Measurements from ENCODE around the gene ATP8B1. TPM values are rescaled to one million over a fixed set of nuclear protein-coding genes. Genes with fewer than 3 reads are reported as not detected.

ATP8B1 gene
- total RNA-seq, 1 experiment from 2014 or later: 24.8 TPM

- H3K36me3 ChIP-seq (ENCODE audit: low read depth, low read length): no peaks in the 10 kb centered on the region
- no peak for TF ChIP-seq CTCF (conservative IDR thresholded peaks at IDR 0.05; ENCODE audit: low read depth, low read length)
- TF ChIP-seq EZH2 (IDR thresholded peaks at IDR 0.05; ENCODE audit: low read length, unreplicated experiment): no peak
- no peak for TF ChIP-seq EZH2phosphoT487 (IDR thresholded peaks at IDR 0.05; ENCODE audit: borderline replicate concordance, low read length)
- CTCF ChIA-PET: no interaction called here
- intact Hi-C loops (cut with micrococcal nuclease): no loop called here
- peaks cover 30% of the 10 kb centered on the region for H3K4me1 ChIP-seq (ENCODE audit: insufficient read depth, low read length)
- H3K9me3 ChIP-seq (ENCODE audit: low read length): no peaks in the 10 kb centered on the region
- ATAC-seq (no peak), DNase-seq (no peak)
- H3F3A ChIP-seq (ENCODE audit: low read length, unreplicated experiment): peaks cover 6% of the 10 kb centered on the region
- H3K27me3 ChIP-seq (ENCODE audit: low read length): no peaks in the 10 kb centered on the region
- no peak overlapping the region for H3K4me3 ChIP-seq (ENCODE audit: low read length)
- H2AFZ ChIP-seq (ENCODE audit: low read length): no peak overlapping the region
- no peak overlapping the region for H3K9ac ChIP-seq (ENCODE audit: low read length)
- H3K79me2 ChIP-seq (ENCODE audit: low read length): no peaks in the 10 kb centered on the region
- POLR2A ChIA-PET (ENCODE audit: unreplicated experiment): no interaction called here
- no peak overlapping the region for H3K4me2 ChIP-seq (ENCODE audit: low read length)
- no peaks in the 10 kb centered on the region for H4K20me1 ChIP-seq (ENCODE audit: low read length)
- no peaks in the 10 kb centered on the region for H3K9me2 ChIP-seq (replicated peaks; ENCODE audit: low read length)
- no peak overlapping the region for H3K27ac ChIP-seq (ENCODE audit: low read length)
- BruUV-seq (replicated peaks): no TSS peak
These were observed 13.3 kb upstream of the ATP8B1 start for GRCh38 chr18:57816208-57816954.

GRCh38 chr18:57814555-57814954 is 11.4 kb upstream of the ATP8B1 start:
- no peak for ATAC-seq

More at GRCh38 chr18:57814555-57814954, 11.4 kb upstream of the ATP8B1 start:
- Histone ChIP-seq H3K9me2 (replicated peaks; ENCODE audit: low read length) (no peaks in the 10 kb centered on the region), H3K4me2 (ENCODE audit: low read length) (no peak overlapping the region), H4K20me1 (ENCODE audit: low read length) (no peaks in the 10 kb centered on the region), H3K9me3 (ENCODE audit: low read length) (no peaks in the 10 kb centered on the region), H3K9ac (ENCODE audit: low read length) (no peak overlapping the region), H3K4me1 (ENCODE audit: insufficient read depth, low read length) (peaks cover 25% of the 10 kb centered on the region), H3K36me3 (ENCODE audit: low read depth, low read length) (no peaks in the 10 kb centered on the region), H3K4me3 (ENCODE audit: low read length) (no peak overlapping the region), H3F3A (ENCODE audit: low read length, unreplicated experiment) (peaks cover 5% of the 10 kb centered on the region), H3K27ac (ENCODE audit: low read length) (no peak overlapping the region), H3K79me2 (ENCODE audit: low read length) (no peaks in the 10 kb centered on the region), H2AFZ (ENCODE audit: low read length) (no peak overlapping the region), H3K27me3 (ENCODE audit: low read length) (no peaks in the 10 kb centered on the region)
- ChIA-PET CTCF (no interaction called here), POLR2A (ENCODE audit: unreplicated experiment) (no interaction called here)
- no peak for DNase-seq
- BruUV-seq (replicated peaks): no TSS peak
- intact Hi-C loops (cut with micrococcal nuclease): no loop called here
- no peak for TF ChIP-seq EZH2phosphoT487 (IDR thresholded peaks at IDR 0.05; ENCODE audit: borderline replicate concordance, low read length)
- no peak for TF ChIP-seq CTCF (conservative IDR thresholded peaks at IDR 0.05; ENCODE audit: low read depth, low read length)
- TF ChIP-seq EZH2 (IDR thresholded peaks at IDR 0.05; ENCODE audit: low read length, unreplicated experiment): no peak
